SKM-1 (cell line): ENCODE measurements around the gene KDM4C.

Experiments
- DNase-seq: peaks from one replicate; lab custom pipeline; 2025; ENCODE audit not compliant: unreplicated experiment; lab: John Stamatoyannopoulos, UW

Gene KDM4C

GRCh38 chr9:6900440-6900883 is 142.7 kb downstream of the KDM4C start:
- no peak for DNase-seq

- DNase-seq: no peak
Measured at GRCh38 chr9:6901180-6901579, 143.4 kb downstream of the KDM4C start.

GRCh38 chr9:6902423-6902822 is 144.7 kb downstream of the KDM4C start:
- DNase-seq: no peak

- no peak for DNase-seq
Measured at GRCh38 chr9:6904371-6904770, 146.6 kb downstream of the KDM4C start.

- DNase-seq: no peak
Measured at GRCh38 chr9:6905850-6906375, 148.1 kb downstream of the KDM4C start.

- no peak for DNase-seq
Measured at GRCh38 chr9:6907772-6908381, 150.1 kb downstream of the KDM4C start.

GRCh38 chr9:6909181-6909580 is 151.4 kb downstream of the KDM4C start:
- no peak for DNase-seq

- no peak for DNase-seq
Measured at GRCh38 chr9:6910032-6910431, 152.3 kb downstream of the KDM4C start.

GRCh38 chr9:6910497-6910896 is 152.7 kb downstream of the KDM4C start:
- no peak for DNase-seq

GRCh38 chr9:6911901-6912638 is 154.3 kb downstream of the KDM4C start:
- DNase-seq: no peak

- DNase-seq: no peak
Measured at GRCh38 chr9:6915635-6916034, 157.9 kb downstream of the KDM4C start.

- no peak for DNase-seq
Measured at GRCh38 chr9:6917162-6917561, 159.4 kb downstream of the KDM4C start.

- DNase-seq: no peak
Measured at GRCh38 chr9:6920041-6920440, 162.3 kb downstream of the KDM4C start.

GRCh38 chr9:6921315-6921714 is 163.5 kb downstream of the KDM4C start:
- no peak for DNase-seq

GRCh38 chr9:6922124-6922676 is 164.4 kb downstream of the KDM4C start:
- DNase-seq: no peak

- no peak for DNase-seq
Measured at GRCh38 chr9:6922680-6923079, 164.9 kb downstream of the KDM4C start.

- DNase-seq: no peak
Measured at GRCh38 chr9:6923086-6923485, 165.3 kb downstream of the KDM4C start.

- DNase-seq: no peak
Measured at GRCh38 chr9:6924149-6924548, 166.4 kb downstream of the KDM4C start.

GRCh38 chr9:6924988-6925563 is 167.3 kb downstream of the KDM4C start:
- DNase-seq: no peak

GRCh38 chr9:6925836-6926235 is 168.1 kb downstream of the KDM4C start:
- DNase-seq: no peak

GRCh38 chr9:6926436-6926835 is 168.7 kb downstream of the KDM4C start:
- no peak for DNase-seq

GRCh38 chr9:6927838-6928237 is 170.1 kb downstream of the KDM4C start:
- DNase-seq: no peak
